Activated CD4-positive, alpha-beta T cell treated with anti-CD3 and anti-CD28 coated beads, Interleukin-2, amount 50 U/mL, for 48 hours (primary cell): ENCODE results near the gene TMC6.

Experiments used
- DNase-seq, 2 experiments: peaks; one replicate each; pipeline ENCODE4 v3.0.0-alpha.2; 2020

TMC6 gene

DNA sequence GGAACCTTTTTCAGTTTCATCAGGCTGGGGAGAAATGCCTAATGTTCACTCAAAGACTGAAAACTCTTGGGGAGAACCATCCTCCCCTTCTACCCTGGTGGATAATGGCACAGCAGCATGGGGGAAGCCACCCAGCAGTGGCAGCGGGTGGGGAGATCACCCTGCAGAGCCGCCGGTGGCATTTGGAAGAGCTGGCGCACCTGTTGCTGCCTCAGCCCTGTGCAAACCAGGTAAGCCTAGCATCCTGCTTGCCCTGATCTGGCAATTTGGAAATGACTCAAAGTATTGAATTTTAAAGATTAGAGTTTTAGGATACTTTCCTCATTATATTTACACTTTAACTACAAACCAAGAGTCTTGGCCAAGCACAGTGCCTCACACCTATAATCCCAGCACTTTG is 63.8 kb downstream of the TMC6 start:
- DNase-seq: no peak

DNA sequence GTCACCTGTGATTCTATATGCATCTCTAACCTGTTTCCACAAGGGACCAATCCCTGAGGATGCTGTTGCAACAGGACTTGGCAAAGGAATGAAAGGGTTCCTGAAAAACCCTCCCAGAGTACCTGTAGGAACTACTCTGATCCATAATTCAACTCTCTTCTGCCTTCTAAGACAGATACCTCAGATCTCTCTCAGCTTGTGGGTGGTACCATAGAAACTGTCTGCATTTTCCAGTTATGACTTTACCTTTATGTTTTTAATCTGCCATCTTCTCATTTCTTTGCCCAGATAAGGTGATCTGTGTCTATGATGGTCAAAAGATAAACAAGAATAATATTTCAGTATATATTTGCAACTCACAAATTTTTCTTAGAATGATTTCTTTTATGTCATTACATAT is 65.1 kb downstream of the TMC6 start:
- no peak for DNase-seq

DNA sequence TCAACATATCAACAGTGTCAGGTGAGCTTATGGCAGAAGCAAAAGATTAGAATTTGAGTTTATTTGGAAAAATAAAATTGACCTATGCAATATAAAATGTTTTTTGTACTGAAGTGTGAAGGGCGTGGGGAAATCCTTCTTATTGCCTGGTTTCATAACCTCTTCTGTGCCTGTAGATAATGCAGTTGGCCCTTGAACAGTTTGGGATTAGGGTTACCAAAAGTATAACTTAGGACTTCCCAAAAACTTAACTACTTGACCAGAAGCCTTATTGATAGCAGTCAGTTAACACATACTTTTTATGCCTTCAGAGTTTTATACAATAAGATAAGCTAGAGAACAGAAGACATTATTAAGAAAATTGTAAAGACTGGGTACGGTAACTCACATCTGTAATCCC is 66.0 kb downstream of the TMC6 start:
- no peak for DNase-seq
